NCI-H1092 (cell line): ENCODE measurements around the gene RFC2.

Experiments used
- DNase-seq: peaks from one replicate; lab custom pipeline; 2025; lab: John Stamatoyannopoulos, UW

The RFC2 gene

DNA sequence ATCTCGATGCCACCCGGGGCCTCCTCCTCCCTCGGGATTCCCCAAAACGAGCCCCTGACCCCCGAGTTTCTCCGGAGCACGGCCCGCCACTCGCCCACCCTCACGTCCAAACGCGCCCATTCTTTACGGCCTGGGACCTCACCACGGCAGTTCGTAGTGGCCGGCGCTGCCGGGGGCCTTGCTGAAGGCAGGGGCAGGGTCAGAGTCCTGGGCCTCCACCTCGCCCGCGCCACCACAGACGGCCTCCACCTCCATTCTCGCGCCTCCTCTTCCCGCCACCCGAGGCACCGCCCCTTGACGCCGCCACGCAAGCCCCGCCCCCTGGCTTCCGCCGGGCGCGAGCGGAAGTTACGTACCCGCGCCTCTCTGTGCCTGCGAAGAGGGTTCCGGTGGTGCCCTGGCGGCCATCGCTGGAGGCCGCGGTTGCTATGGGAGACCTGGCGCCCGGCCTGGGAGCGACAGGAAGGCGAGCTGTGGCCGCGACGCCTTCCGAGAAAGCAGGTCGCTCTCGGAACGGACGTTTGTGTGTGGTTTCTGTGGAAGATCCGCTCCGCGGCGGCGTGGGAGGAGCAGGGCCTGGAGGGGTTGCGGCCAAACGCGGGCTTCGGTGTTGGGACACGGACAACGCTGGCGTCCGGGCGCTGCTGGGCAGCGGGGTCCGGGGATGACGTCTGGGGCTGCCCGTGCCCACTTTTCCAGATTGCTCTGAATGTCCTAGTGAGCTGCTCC lies at the start of gene RFC2:
Gene RFC2 (minus strand): TSS at position 271 of the 729 bp plus-strand sequence. CDS start 16 bp downstream, at position 255.
- peak; percentile 96 for DNase-seq

- DNase-seq: no peak
These were observed 48.6 kb upstream of the RFC2 start for GRCh38 chr7:74302745-74303221.

GRCh38 chr7:74300926-74301325 lies 46.7 kb upstream of the RFC2 start:
- DNase-seq: no peak

DNA sequence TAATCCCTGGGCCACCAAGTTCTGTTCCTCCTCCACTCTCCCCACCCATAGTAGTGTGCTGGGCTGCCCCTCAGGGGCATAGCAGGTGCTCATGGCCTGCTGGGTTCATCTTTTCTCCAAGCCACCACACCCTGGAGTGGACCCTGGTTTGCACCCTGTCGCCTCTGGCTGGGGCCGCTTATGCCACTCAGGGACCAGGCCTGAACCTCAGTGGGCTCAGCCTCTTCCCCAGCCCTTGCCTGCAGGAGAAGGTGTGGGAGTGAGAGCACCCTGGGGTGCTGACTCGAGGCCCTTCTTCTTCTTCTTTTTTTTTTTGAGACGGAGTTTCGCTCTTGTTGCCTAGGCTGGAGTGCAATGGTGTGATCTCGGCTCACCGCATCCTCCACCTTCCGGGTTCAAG lies 45.2 kb upstream of the RFC2 start:
- no peak for DNase-seq

DNA sequence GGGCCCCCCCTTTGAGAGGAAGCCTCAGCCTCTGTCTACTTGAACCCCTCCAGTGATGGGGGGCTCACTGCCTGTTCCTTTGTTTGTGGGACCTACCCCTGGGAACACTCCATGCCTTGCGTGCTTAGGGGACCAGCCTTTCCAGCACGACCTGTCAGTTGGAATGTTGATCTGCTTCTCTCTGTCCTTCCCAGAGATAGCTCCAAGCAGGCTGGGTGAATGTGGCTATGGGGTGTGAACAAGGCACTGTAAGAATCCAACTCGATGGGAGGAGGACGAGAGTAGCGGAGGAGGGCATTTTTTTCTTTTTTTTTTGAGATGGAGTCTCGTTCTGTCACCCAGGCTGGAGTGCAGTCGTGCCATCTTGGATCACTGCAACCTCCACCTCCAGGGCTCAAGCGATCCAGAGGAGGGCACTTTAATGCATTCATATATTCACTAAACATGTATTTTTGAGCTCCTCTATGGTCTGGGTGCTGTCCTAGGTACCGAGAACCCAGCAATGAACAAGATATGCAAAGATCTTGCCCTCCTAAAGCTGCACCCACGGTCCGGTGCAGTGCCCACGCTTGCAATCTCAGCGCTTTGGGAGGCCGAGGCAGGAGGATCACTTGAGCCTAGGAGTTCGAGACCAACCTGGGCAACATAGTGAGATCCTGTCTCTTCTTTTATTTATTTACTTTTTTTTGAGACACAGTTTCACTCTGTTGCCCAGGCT lies 43.5 kb upstream of the RFC2 start:
- DNase-seq: no peak

DNA sequence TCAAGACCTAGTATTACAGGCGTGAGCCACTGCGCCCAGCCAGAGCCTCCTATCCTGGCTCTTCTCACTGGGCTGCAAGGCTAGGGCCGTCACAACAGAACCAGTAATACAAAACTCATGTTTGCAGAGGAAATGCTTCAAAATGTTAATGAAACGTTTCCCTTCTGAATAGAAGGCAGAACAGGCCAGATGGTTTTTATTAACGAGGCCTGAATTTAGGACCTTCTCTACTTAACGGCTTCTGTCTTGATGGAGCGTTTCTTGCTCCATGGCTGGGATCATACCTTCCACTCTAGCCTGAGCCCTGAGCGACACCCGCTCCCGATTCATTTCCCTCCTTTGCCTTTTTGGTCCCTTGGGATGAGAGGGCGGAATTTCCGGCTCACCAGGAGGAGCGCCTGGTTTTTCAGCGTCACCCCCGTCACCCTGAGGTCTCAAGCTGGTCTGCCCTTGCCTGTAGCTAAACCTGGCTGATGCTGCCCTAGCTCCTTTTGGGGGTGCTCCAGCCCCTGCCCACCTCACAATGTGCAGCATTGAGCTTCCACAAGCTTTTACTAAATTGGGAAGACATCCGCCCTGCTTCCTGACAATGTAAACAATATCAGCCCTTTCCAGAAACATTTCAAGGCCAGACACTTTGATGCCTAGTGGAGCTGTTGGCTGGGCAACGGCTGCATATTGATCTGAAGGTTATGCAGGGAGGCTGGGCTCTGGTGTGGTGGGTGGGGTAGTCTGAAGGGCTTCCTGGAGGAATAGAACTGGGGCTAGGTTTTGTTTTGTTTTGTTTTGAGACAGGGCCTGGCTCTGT lies 40.2 kb upstream of the RFC2 start:
- DNase-seq: peak; percentile 52

DNA sequence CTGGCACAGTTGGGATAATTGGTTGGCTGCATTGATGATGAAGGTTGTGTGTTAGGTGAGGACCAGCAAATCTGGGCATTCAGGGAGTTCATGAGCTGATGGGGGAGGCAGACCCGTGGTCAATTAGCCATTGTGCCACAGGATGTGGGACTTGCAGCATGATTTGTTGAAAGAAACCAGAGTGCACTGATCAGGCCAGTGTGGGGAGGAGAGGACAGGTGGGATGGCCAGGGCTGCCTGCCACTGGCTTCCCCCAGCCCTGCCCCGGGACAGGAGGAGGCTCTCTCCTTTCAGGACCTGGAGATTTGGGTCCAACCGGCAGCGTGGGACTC lies 39.3 kb upstream of the RFC2 start:
- no peak for DNase-seq

DNA sequence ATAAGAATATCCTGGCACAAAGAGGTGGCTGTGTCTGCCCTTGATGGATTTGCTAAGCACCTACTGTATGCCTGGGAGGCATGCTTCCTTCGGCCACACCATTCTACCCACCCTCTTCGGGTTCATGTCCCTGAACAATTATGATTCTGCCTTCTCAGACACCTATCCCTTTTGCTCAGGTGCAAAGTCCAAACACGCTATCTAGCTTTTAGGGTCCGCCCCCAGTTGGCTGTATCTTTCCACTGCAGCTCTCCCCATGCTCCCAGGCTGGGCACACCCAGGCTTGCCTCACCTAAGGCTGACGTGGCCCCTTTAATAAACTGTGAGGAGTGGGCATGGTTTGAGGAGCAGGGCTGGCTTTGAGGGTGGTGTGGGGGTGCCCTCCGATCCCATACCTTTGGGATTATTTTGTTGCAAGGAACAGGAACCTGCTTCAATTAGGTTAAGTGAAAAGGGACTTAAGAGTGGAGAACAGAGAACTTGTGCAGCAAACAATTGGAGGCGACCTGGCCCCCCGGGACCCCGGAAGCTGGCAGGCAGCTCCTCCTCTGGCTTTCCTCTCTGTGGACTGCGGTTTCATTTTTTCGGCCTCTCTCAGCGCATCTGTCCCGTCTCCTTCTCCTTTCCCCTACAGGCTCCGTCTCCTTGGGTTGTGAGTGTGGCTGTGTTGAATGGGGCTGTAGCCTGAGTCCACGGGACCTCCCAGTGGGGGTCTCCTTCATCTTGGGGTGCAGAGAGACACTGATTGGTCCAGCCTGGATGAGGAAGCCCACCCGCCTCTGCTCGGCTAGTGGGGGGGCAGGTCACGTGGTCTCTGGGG lies 38.8 kb upstream of the RFC2 start:
- DNase-seq: no peak

- DNase-seq: no peak
These were observed 37.3 kb upstream of the RFC2 start for GRCh38 chr7:74291535-74291934.

DNA sequence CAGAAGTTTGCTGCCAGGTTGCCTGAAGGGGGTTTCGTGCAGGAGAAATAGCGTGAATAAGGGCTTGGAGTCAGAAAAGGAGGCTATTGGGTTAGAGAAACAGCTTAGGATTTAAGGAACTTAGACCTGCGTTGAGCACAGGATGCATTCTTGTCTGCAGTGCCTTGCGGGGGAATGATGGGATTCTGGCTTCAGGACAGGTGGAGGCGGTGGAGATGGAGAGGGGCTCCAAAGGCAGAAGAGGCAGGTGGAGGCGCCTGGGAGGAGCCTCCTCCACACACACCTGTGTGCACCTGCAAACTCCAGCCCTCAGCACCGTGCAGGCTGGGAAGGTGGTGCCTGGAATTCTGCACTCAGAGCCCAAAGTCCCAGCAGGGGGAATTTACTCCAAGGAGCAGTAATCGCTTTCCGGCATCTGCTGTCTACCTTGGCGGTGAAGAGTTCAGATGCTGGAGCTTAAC lies 36.8 kb upstream of the RFC2 start:
- no peak for DNase-seq

DNA sequence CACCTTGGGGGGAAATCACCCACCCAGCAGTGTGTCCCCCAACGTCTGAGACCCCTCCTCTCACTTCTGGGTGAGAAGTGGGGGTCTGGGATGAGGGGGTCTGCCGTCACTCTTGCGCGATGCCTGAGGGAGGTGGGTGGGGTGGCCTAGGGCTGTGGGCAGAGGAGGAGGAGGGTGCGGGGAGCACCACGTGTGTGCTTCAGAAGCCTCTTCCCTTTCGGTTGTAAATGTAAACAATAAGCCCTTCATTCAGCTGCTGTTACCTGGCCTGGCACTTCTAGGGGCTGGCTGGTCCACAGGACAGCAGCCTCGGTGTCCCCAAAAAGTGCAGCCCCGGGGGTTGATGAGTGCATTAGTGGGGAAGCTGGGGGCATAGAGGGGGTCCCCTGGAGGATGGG lies 36.4 kb upstream of the RFC2 start:
- no peak for DNase-seq

- no peak for DNase-seq
These were observed 35.7 kb upstream of the RFC2 start for GRCh38 chr7:74289659-74290552.

DNA sequence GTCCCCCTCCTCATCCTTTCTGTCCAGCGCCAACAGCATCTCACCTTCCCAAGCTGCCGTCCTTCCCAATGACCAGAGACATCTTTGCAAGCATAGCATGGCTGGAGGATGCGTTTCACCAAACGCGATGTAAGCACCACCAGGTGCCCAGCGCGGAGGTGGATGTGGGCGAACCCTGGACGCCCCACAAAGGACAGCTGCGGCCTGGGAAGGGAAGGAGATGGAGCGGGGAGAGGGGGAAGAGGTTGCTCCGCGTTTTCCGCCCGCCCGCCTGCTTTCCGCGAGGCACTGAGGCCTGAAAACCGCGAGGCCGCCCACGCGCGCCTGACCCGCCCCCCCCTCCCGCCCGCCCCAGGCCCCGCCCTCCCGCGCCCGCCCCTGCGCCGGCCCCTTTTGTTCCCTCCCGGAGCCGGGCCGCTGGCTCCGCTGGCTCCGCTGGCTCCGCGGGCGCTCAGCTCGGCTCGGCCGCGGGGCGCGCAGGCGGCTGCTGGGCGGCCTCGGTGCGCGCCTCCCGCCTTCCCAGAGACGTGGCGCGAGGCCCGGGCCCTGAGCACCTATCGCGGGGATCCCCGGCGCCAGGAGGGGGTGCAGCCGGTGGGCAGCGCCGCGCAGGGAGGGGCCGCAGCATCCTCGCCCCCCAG lies 34.9 kb upstream of the RFC2 start, which contains the start of gene CLIP2:
Gene CLIP2 (plus strand): TSS at position 390 of the 641 bp plus-strand sequence. CDS start 28,140 bp downstream, outside the sequence.
- DNase-seq: peak; percentile 73

GRCh38 chr7:74288034-74288881 lies 34.1 kb upstream of the RFC2 start:
- no peak for DNase-seq

GRCh38 chr7:74287303-74288033 lies 33.3 kb upstream of the RFC2 start:
- DNase-seq: no peak

DNA sequence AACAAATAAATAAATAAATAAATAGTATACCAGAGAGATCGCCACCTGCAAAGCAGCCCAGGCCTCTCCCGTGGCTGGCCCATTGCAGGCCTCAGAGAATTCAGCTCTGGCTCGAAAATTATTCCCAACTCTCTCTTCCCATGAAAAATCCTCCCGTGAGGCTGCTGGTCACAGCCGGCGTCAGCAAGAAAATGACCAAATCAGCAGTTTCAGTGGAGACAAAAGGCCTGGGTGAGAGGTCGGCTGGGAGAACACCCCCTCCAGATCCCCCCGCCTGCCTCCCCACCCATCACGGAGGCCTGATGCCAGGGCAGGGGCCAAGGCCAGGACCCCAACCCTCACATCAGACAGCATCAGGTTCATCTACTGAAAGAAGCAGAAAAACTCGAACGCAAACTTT lies 31.9 kb upstream of the RFC2 start:
- DNase-seq: no peak

DNA sequence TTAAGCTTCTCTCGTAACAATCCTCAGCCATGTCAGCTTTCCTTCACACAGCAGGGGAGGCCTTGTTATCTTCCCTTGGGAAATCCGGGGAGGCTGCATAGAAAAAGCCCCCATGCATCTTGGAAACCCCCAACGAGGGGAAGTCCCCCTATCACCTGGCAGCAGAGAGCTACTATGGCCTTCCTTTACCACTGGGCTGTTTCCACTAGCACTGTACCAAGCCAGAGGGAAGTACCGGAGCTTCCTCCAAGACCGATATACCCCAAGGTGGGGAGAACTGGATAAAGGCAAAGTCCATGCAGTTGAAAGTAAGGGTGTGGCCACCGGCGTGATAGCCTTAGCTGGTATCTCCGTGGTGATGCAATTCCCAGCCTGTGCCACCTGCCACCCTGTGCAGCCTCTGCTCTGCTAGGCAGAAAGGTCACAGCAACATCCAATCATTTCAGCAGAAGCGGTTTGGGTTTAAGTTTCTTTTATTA lies 30.6 kb upstream of the RFC2 start:
- DNase-seq: no peak

DNA sequence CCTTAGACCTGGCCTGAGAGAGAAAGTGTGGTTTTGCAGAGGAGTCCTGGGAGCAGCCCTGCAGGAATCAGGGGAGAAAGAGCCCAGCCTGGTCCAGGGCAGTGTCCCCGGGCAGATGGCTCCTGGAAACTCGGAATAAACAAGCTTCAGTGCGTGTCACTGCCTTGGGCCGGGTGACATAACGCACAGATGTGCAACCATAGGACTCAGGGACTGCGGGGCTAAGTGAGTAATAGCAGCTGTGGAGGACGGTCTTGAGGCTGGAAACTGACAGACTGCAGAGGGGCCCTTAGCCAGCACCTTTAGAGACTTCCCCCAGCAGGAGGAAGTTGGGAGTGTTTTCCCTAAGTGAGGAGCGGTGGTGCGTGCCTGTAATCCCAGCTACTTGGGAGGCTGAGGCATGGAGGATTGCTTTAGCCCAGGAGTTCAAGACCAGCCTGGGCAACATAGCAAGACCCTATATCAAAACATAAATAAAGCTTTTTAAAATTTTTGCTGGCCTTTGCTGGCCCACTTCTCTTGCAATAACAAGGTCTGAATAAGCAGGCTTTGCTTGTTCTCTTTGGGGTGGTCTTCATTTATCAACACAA lies 29.8 kb upstream of the RFC2 start:
- no peak for DNase-seq
